Left kidney (tissue), 2 donors: ENCODE data around the gene ZNF117. TPM values are rescaled to one million over a fixed set of nuclear protein-coding genes. Genes with fewer than 3 reads are reported as not detected.
"Not testable (repeated sequence)": the region's sequence is repeated elsewhere in the genome, so short reads cannot be mapped to it uniquely, and the experiment has no call there.

Experiments
- DNase-seq: peaks from one replicate; pipeline ENCODE4 v3.0.0-alpha.2; 2013
- polyA plus RNA-seq: library from polyadenylated mRNA; unstranded; fragments of 120-200 nt; gene quantifications from one replicate; pipeline ENCODE4 v1.2.1, GENCODE V29; 2013; ENCODE audit not compliant: insufficient read length

ZNF117 gene
- polyA plus RNA-seq, 1 donor: 90.1 TPM

- not testable (repeated sequence) for DNase-seq
Measured at GRCh38 chr7:64928252-64929187, 62.3 kb downstream of the ZNF117 start.

Other genes with a start within 250 kb of the ZNF117 start
- 25.3 TPM for gene ZNF138, start 196.6 kb downstream of the ZNF117 start, polyA plus RNA-seq
- gene ZNF273, start 87.8 kb downstream of the ZNF117 start, polyA plus RNA-seq: 13.8 TPM
- 70.3 TPM for gene ERV3-1, start 15.7 kb upstream of the ZNF117 start, polyA plus RNA-seq